GM19023 (cell line): Measurements from ENCODE around the gene HIVEP1.
A peak's percentile ranks its signal among the peaks of the same experiment; 100 is the strongest.

ENCODE experiments used
- ATAC-seq: cut with Tn5 transposase; IDR thresholded peaks from one replicate; pipeline ENCODE4 v1.9.1; 2021; ENCODE audit warnings: mild to moderate bottlenecking, moderate library complexity; ENCODE audit not compliant: unreplicated experiment

Gene HIVEP1

DNA sequence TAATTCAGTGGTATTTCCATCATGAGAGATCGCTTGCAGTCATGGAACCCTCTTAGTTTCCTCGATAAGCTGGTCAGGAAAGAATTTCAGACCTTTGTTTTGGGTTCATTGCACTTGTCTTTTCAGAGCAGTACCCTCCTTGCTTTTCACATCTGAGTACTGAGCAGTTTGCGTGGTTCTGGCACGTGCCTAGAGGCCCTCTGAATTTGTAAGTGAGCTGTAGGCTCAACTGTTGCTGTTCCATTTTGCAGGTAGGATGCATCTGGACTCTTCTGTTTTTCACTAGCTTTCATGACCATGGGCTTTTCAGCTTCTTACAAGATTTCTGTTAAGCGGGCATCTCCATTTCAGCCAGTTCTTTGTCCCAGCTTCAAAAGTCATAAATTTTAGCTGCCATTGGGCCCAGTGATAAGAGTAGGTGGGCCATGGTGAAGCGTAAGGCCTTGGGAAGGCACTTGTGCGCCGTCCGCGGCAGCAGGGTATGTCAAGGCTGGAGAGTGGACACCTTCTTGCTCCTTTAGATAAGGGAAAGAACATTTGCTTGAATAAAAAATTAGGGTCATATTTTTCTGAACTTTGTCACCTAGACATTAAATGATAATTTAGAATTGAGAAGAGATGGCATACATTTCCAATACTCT, 35.8 kb downstream of the HIVEP1 start:
- no peak for ATAC-seq

DNA sequence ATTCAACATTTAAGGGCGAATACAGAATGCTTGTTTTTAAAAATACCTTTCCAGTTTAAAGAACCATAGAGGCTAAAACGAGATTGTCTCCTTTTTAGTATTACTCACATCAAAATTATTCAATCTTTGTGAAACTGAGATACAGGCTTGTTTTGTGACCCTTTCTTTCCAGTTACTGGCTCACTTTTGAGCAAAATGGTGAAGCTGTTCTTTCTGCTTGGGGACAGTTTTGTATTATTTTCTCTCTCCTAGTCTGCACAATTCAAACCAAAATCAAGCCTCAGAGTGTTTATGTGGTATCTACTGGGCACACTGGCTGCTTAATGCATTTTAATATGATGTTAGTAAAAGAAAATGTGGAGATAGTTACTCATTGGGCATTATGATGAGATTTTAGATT, 36.5 kb downstream of the HIVEP1 start:
- no peak for ATAC-seq

DNA sequence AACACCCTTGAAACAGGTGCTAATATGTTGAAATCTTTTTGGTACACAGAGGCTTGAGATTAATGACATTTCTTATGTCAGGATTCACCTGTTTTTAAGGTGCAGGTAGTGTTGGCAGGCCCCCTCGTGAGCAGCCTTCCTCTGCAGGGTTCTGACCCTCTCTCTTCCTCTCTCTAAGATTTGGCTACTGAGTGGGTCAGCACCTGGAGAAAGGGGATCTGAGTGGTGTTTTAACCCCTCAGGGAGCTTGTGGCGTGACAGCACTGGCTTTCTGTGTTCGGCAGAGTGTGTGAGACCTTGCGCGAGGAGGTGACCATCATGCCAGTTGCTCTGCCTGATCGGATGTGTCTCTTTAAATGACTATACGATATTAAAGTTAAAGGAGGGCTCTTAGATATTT, 37.1 kb downstream of the HIVEP1 start:
- ATAC-seq, result peak; percentile 44

DNA sequence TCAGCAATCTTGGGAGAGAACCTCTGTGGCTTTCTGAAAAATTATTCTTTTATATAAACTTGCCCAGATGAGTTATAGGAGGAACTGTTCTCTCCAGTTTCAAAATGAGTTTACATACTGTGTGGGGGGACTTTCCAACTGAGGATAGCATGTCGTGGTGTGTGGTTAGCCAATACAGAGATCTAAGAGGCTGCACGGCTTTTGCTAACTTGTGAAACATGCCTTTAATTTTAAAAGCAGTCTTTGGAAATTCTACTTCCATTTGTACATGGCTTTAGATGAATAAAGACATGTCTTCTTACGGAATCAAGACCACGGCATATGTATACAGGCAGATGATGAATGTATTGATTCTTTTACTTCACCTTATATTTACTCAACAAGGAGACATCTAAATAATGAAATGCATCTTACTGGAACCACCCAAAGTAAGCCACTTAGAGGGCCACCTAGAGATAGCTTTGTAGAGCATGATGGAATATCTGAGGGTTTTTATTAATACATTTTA, 39.8 kb downstream of the HIVEP1 start:
- peak; percentile 71 for ATAC-seq

DNA sequence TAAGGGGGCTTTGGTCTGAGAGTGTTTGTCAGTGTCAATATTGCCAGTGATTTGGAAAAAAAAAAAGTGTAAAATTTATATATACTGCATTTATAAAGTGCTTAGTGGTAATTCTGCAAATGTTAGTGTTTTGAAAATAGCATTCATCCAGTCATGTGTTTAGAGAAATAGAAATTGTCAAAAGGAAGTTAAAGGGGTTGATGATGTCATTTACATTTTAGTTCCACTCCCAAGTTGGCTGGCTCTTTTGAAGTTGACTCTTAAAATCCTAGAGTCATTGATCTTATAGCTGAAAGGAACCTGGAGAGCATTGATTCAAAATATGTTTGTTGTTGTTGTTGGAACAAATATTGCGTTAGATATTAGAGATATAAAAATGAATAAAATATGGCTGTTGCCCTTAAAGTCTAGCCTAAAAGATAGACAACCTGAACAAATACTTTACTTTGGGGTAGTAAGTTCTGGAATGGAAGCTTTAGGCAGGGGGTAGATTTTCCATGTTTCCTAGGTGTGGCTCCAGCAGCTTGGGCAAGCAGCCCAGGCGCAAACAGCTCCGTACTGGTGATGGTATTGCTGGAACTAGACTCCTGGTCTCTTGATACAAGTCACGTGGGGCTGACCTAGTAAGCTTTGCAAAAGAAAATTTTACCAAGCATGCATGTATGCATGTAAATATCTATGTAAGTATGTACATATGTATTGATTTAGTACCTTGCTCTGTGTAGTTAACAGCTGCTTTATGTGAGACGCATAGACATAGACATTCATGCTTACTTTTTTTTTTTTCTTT, 46.3 kb downstream of the HIVEP1 start:
- ATAC-seq, result no peak

DNA sequence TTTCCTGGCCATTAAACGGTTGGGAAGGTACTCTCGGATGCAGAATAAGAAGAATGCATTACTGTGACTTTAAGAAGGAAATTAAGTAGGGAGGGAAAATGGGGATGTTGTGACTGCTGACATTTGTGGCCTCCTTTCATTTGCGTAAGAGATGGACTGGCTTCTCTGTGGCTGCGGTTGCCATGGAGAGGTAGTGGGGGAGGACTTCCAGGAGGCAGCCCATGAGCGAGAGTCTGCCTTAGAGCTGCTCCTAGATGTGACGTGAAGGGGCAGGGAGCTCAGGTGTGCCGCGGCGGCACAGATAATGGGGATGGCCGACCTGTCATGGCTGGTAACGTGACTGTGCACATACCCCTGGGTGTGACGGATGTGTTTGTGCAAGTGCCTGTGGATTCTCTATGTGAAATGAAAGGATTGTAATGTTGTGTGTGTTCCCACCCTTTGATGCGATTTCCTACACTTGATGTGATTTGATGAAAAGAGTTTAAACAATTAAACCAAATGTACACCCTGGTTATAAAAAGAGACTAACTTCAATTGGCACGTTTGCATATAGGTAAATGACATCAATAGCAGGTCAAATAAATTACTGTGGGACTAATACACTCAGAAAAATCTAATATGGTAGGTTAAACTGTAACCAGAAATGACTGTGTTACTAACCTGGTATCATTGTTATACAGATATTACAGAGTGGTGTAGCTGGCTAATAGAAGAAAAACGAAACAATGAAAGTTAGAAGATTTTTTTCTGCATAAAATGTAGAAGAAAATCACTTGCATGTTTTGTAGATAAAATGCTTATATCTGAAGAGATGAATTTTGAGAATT, 48.9 kb downstream of the HIVEP1 start:
- peak; percentile 92 for ATAC-seq

DNA sequence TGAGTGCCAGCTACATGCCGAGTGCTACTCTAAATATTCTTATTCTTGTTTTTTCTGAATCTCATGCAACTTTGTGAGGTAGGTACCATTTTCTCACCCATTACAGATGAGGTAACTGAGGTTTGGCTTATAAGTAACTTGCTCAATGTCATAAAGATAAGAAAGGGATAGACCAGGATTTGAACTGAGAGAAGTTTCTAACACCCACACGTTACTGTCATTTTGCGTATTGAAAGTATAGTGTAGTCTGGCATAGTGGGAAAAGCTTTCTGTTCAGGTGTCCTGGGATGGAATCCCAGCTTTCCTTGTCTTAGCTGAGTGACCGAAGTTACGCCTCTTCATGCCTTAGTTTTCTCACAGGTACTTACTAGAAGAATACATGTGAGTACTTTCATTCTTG, 50.5 kb downstream of the HIVEP1 start:
- no peak for ATAC-seq

DNA sequence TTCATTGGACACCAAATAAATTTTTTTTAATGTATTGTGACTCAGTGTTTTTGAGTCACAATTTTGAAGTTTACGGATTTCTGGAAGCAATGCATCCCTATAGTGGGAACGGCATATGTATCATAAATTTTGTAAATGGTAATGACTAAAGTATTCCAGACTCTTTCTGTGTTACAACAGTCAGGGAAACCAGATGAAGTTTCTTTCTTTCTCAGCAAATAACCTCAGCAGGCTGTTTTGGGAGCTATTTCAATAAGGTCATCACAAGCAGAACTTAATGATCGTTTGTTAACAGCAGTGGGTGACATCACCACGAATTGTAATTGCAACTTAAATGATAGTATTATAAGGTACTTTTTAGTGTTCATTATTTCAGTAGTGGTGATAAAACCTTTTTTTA, 52.0 kb downstream of the HIVEP1 start:
- ATAC-seq, result no peak

DNA sequence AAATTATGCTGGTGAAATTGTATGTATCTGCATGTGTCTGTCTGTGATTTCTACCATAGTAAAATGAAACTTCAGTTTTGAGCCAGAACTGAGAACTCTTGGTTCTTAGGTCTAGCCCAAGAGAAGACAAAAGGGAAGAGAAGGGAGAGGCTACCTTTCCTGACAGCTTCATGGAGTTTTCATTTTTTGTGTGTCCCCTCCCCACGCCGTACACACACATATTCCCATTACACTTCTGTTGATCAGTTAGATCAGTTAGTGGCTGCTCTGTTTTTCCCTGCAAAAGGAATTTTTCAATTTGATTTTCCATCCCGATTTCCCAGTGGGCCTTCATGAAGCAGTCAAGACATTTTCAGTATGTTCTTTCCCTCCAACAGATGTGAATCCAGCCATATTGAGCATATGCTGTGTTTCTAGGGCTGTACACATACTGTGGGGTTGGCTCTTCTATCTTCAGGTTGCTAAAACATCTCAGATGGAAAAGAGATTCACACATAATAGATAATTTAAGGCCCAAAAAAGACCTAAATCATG, 52.5 kb downstream of the HIVEP1 start:
- no peak for ATAC-seq

DNA sequence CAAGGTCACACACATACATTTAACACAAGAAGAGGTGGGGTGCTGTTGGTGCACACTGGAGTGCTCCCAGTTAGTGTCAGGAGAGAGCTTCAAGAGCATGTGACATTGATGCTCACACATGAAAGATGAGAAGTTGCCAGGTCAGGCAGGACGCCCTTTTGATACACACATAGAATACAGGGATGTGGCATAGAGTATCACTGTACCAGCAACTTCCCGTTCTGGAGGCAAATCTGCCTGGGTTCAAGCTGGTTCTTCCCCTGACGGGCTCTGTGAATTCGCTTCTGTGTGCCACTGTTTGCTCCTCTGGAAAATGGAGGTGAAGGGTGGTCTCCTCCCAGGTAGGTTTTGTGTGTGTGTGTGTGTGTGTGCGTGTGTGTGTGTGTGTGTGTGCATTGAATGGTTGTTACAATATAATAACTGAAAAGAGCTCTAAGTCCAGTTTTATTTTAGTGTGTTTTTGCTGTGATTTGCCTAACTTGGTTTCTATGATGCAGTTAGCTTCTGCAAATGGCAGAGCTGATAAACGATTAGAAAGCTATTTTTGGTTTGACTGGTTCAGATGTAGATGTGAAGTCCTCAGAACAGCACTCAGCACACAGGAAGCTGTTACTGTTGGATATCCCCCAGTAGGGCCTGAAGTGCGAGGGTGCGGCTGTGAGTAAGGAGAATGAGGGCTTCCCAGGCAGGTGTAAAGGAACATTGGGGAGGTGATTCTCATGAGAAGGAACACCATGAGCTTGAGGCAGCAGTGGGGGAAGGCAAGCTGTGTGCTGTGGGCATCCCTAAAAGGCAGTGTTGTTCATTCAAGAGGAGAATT, 53.4 kb downstream of the HIVEP1 start:
- peak; percentile 33 for ATAC-seq

DNA sequence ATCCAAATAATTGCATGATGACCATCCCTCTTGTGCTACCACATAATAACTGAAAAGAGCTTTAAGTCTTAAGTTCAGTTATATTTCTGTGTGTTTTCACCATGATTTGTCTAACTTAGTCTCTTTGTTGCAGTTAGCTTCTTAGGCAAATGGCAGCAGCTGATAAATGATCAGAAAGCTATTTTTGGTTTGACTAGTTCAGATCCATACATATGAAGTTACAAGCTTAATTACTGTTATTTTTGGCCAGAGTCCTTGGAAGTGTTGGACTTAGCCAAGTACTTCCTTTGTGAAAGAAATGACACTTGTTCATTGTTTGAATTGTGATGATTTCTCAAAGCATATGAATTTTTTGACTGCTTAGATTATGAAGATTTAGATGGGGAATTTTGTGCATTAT, 54.2 kb downstream of the HIVEP1 start:
- ATAC-seq, result no peak

DNA sequence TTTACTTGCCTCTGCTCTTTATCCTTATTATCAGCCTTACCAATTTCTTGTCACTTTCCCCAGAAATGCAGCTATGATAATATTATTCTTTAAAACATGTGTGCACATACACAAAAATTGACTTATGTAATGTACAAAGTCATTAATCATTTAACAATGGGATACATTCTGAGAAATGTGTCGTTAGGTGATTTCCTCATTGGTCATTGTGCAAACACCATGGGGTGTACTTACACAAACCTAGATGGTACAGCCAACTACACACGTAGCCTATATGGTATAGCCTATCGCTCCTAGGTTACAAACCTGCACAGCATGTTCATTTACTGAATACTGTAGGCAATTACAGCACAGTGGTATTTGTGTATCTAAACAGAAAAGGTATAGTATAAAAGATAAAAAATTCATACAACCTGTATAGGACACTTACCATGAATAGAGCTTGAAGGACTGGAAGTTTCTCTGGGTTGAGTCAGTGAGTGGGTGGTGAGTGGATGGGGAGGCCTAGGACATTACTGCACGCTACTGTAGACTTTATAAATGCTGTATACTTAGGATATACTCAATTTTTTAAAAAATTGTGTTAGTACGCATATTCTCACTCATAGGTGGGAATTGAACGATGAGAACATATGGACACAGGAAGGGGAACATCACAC, 56.9 kb downstream of the HIVEP1 start:
- no peak for ATAC-seq

DNA sequence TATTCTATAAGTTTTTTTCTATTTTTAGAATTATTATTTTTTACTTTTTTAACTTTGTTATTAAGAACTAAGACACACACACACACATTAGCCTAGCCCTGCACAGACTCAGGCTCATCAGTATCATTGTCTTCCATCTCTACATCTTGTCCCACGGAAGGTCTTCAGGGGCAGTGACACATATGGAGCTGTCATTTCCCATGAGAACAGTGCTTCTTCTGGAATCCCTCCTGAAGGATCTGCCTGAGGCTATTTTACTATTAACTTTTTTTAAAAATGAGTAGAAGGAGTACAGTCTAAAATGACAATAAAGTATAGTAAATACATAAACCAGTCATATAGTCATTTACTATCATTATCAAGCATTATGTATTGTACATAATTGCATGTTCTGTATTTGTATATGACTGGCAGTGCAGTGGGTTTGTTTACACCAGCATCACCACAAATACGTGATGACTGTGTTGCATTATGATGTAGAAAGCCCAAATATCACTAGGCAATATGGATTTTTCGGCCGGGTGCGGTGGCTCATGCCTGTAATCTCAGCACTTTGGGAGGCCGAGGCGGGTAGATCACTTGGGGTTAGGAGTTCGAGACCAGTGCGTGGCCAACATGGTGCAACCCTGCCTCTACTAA, 57.9 kb downstream of the HIVEP1 start:
- ATAC-seq, result no peak

DNA sequence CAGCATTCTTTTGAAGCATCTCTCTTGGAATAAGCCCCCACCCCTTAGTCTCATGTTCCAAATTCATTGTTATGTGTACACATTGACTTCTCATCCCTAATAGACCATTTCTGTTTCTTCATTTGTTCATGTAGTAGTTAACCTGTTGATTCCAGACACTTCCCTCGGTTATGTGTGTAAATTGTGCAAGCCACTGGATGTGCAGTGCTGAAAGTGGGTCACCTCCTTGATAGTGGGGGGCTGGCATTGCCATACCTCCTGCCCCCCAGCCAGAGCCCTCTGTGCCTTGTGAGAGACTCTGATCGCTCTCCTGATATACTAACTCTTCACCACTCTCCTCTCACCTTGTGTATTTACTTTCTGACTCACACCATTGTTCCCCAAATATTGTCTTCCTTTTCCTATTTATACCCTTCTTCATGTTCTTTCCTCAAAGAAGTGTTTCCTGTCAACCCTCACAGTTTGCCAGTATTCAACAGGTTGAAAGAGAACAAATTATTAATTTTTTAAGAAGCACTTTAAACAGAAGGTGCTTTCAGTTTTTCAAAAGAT, 59.0 kb downstream of the HIVEP1 start:
- no peak for ATAC-seq

DNA sequence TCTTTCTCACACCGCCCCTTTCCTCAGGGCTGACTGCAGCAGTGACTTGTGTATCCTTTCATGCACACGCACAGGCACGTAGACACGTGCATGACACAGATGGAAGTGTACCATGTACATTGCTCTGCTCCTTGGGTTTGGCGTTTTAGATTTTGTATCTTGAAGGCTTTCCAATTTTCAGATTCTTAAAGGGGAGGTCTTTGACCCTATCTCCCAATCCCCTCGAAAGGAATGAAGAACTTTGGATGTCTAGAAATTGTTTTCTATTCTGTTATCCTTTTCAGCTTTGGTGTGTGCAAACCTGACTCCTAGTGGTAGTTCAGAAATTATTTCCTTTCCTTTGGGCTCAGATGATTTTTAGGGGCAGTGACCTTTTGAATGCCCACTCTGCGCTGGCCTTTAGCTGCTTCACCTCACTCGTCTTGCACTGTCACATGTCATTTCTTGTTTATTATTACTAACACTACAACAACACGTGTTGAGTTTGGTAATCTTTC, 63.0 kb downstream of the HIVEP1 start:
- ATAC-seq, result no peak

DNA sequence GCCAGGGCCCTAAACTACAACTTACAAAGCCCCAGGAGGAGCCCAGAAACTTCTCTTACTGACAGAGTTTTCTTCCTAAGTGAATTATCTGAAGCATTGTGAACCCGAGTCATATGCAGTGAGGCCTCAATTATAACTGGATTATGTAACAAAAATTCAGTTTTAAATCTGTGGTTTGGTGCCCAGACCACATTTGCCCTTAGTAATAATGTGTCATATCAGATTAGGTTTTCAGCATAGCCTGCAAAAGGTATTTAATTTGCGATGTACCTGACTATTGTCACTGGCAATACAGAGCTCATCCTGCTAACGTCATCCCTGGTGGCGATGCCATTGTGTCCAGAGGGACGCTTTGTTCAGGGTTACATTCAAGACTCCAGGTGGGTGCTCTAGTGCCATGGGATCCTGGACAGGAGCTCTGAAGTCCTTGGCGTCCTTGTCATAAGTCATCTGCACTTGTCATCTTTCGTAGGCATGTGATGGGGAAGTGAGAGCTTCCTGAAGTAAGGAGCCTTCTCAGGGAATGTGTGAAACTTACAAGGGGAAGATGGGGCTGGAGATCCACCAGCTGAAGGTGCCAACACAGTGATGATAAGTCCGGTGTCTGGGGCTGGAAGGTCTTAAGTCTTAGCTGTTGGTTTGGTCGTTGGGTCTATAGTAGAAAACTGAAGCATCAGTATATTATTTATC, 65.1 kb downstream of the HIVEP1 start:
- no peak for ATAC-seq

DNA sequence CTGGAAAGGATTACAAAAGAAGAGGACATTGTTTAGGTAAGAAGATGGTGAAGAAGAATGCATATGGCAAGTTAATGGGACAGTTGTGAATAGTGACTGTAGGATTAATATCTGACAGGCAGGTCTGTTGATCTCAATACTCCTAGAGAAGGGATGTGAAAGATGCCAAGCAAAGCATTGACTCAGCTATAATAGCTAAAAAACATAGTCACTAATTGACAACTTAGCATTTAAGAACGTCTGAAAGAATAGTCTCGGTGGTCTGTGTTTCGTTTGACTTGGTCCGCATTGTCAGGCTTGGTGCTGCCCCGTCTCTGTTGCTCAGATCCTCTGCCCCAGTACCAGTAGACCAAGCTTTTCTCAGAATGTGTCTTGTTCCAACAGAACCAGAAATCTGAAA, 65.9 kb downstream of the HIVEP1 start:
- ATAC-seq, result no peak

DNA sequence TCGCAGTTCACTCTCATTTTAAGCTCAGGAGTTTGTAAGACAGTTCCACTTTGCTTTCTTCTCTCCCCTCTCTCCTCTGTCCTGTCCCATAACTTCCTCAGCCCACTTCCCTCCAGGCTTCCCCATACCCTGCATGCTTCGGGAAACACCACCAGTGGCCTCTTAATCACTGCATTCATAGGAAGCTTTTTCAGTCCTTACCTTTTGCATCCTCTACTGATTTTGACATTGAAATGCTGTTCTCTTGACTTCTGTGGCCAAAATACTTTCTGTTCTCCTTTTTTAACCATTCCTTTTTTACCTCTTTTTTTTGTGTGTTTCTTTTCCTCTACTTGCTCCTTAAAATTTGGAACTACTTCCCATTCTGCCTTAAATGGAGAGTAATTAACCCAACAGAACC, 69.7 kb downstream of the HIVEP1 start:
- no peak for ATAC-seq
